OCI-LY1 (cell line): ENCODE data around the gene FGF11.

ENCODE experiments used
- EZH2 ChIP-seq: fragments of 200-600 bp; sonication (generic), shearing (Covaris generic); IDR thresholded peaks from 2 replicates; pipeline ENCODE4 v1.8.0; 2017; ENCODE audit warnings: borderline replicate concordance, mixed run types, mild to moderate bottlenecking, antibody characterized with exemption, low read length, moderate library complexity, mixed read lengths
- TF ChIP-seq, protein P1 (sequence below): fragments of 200-600 bp; sonication (generic), shearing (Covaris generic); IDR thresholded peaks from 2 replicates; pipeline ENCODE4 v1.5.1; 2017; ENCODE audit warnings: mild to moderate bottlenecking, antibody characterized with exemption, low read length, moderate library complexity, mixed read lengths

DNA sequence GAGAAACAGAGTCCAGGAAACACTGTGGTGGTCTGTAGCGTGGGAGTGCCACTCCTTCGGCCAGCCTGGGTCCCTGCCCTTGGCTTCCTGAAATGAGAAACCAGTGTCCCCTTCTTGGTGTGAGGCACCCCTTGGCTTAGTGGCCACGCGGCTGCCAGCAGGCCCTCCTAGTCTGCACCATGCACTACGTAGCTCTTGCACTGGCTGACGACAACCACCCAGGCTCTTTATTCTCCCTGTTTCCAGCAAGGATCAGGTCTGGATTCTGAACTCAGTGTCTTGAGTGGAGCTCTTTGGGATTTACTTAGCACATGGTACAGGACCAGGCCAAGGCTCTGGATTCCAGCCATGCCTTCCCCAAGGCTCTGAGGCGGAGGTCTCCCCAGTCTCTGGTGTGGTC lies 11.8 kb upstream of the FGF11 start:
- TF ChIP-seq, protein P1, sequence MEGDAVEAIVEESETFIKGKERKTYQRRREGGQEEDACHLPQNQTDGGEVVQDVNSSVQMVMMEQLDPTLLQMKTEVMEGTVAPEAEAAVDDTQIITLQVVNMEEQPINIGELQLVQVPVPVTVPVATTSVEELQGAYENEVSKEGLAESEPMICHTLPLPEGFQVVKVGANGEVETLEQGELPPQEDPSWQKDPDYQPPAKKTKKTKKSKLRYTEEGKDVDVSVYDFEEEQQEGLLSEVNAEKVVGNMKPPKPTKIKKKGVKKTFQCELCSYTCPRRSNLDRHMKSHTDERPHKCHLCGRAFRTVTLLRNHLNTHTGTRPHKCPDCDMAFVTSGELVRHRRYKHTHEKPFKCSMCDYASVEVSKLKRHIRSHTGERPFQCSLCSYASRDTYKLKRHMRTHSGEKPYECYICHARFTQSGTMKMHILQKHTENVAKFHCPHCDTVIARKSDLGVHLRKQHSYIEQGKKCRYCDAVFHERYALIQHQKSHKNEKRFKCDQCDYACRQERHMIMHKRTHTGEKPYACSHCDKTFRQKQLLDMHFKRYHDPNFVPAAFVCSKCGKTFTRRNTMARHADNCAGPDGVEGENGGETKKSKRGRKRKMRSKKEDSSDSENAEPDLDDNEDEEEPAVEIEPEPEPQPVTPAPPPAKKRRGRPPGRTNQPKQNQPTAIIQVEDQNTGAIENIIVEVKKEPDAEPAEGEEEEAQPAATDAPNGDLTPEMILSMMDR = no peak
- TF ChIP-seq EZH2 = no peak
